Gastrocnemius medialis (tissue), 4 donors: ENCODE measurements around the gene CDH4. TPM values are rescaled to one million over a fixed set of nuclear protein-coding genes. Genes with fewer than 3 reads are reported as not detected.

ENCODE experiments used
- ATAC-seq, 2 donors: fragments of 150-250 bp; one replicate each; pipeline ENCODE4 v1.9.1; 2016
- DNase-seq, 2 donors: peaks; one replicate each; pipeline ENCODE4 v3.0.0-alpha.2; 2019
- H3K27ac ChIP-seq, 4 donors: fragments of 200-600 bp; sonication (generic); 1 replicate in 1 of 4; 2 replicates in 3 of 4; pipeline ENCODE4 v1.5.1; 2016 to 2018; ENCODE audit warnings: mild to moderate bottlenecking in 2 of 4, moderate library complexity in 1 of 4
- H3K27me3 ChIP-seq, 3 donors: fragments of 200-600 bp; sonication (generic) in 2 of 3; 1 replicate in 1 of 3; 2 replicates in 2 of 3; pipeline versions ENCODE4 v1.5.1 to v1.6.0; 2016 to 2019; ENCODE audit warnings: mild to moderate bottlenecking in 1 of 3, moderate library complexity in 1 of 3
- H3K36me3 ChIP-seq, 2 donors: fragments of 200-600 bp; sonication (generic) in 1 of 2; one replicate each; pipeline ENCODE4 v1.5.1; 2017 to 2018
- H3K4me1 ChIP-seq, 2 donors: fragments of 200-600 bp; sonication (generic) in 1 of 2; one replicate each; pipeline ENCODE4 v1.5.1; 2016 to 2017; ENCODE audit warnings: mild to moderate bottlenecking in 2 of 2
- H3K4me3 ChIP-seq, 4 donors: fragments of 200-600 bp; sonication (generic) in 3 of 4; 1 replicate in 1 of 4; 2 replicates in 3 of 4; pipeline ENCODE4 v1.5.1; 2016 to 2019; ENCODE audit warnings: mild to moderate bottlenecking in 2 of 4
- H3K9me3 ChIP-seq, 3 donors: fragments of 200-600 bp; sonication (generic) in 2 of 3; 1 replicate in 1 of 3; 2 replicates in 2 of 3; pipeline ENCODE4 v1.5.1; 2016 to 2019
- POLR2A ChIP-seq, 2 donors: fragments of 450-650 bp; IDR thresholded peaks; one replicate each; pipeline ENCODE4 v1.6.1; 2017; ENCODE audit warnings: antibody characterized with exemption in 2 of 2, mild to moderate bottlenecking in 2 of 2, moderate library complexity in 2 of 2
- in situ Hi-C, 4 donors: fragments of 200-750 bp; cut with MboI; loops; one replicate each; pipeline versions ENCODE4 v1.15.0 to v1.8.0; 2017; ENCODE audit warnings: low sequenced_read_pairs in 4 of 4
- intact Hi-C: fragments of 100-400 bp; cut with DNase I; formaldehyde crosslinking; loops from one replicate; pipeline ENCODE4 v1.15.1; 2023; ENCODE audit warnings: low total_unique reads
- total RNA-seq, 4 donors: library from RNA; depleted of rRNA; stranded (reverse); fragments of >200 nt; gene quantifications; one replicate each; pipeline versions ENCODE4 v1.1.0 to v1.2.3, GENCODE V29; 2016
- TF ChIP-seq, protein P1 (sequence below), 5 experiments: fragments of 450-650 bp in 3 of 5; fragments of 200-600 bp in 2 of 5; sonication (generic) in 2 of 5; IDR thresholded peaks in 4 of 5; conservative IDR thresholded peaks in 1 of 5; 1 replicate in 4 of 5; 2 replicates in 1 of 5; pipeline ENCODE4 v1.5.1; 2016 to 2019; ENCODE audit warnings: antibody characterized with exemption in 5 of 5, mild to moderate bottlenecking in 3 of 5, moderate library complexity in 3 of 5

Gene CDH4
- total RNA-seq, 4 donors from 2014 or later = 0.38 to 1.2 (median 0.86) TPM

DNA sequence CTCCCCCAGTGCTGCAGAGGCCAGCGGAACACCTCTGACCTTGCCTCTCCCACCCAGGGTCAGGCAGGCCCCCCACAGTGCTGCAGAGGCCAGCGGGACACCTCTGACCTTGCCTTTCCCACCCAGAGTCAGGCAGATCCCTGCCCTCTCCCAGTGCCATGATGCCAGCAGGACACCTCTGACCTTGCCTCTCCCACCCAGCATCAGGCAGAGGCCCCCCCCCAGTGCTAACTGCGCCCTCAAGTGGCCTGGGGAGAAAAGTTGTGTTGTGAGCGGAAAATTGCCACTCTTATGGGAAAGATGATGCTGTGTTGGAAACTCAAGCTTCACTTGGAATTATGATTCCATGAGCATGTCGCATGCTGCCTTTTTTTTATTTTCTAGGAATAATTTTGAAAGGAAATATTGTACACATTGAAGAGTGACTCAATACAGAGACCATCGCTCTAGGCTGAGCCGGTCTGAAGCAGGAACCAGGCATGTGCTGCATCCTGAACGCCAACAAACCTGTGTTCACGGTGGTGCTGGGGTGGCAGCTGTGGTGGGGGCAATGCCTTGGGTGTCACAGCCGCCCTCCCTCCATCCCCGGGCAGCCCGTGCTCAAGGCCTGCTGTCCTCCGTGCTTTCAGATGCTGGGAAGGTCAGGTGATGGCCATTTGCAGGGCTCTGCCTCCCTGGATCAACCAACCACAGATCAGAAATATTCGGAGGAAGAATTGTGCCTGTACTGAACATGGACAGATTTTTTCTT lies 98.6 kb downstream of the CDH4 start:
- in situ Hi-C loops = no loop called here
- H3K9me3 ChIP-seq = no peaks in the 10 kb centered on the region
- peaks cover 0 to 6% (median 4%) of the 10 kb centered on the region in 3 donors for H3K27me3 ChIP-seq
- no peaks in the 10 kb centered on the region for H3K36me3 ChIP-seq
- ATAC-seq = no peak
- no peaks in the 10 kb centered on the region for H3K4me1 ChIP-seq
- intact Hi-C loops = no loop called here
- TF ChIP-seq POLR2A (IDR thresholded peaks at IDR 0.05) = no peak
- TF ChIP-seq, protein P1, sequence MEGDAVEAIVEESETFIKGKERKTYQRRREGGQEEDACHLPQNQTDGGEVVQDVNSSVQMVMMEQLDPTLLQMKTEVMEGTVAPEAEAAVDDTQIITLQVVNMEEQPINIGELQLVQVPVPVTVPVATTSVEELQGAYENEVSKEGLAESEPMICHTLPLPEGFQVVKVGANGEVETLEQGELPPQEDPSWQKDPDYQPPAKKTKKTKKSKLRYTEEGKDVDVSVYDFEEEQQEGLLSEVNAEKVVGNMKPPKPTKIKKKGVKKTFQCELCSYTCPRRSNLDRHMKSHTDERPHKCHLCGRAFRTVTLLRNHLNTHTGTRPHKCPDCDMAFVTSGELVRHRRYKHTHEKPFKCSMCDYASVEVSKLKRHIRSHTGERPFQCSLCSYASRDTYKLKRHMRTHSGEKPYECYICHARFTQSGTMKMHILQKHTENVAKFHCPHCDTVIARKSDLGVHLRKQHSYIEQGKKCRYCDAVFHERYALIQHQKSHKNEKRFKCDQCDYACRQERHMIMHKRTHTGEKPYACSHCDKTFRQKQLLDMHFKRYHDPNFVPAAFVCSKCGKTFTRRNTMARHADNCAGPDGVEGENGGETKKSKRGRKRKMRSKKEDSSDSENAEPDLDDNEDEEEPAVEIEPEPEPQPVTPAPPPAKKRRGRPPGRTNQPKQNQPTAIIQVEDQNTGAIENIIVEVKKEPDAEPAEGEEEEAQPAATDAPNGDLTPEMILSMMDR (IDR thresholded peaks at IDR 0.05 in 4 of 5, conservative IDR thresholded peaks at IDR 0.05 in 1 of 5) = no peak
- no peak overlapping the region for H3K27ac ChIP-seq
- H3K4me3 ChIP-seq = no peak overlapping the region
- DNase-seq = no peak

DNA sequence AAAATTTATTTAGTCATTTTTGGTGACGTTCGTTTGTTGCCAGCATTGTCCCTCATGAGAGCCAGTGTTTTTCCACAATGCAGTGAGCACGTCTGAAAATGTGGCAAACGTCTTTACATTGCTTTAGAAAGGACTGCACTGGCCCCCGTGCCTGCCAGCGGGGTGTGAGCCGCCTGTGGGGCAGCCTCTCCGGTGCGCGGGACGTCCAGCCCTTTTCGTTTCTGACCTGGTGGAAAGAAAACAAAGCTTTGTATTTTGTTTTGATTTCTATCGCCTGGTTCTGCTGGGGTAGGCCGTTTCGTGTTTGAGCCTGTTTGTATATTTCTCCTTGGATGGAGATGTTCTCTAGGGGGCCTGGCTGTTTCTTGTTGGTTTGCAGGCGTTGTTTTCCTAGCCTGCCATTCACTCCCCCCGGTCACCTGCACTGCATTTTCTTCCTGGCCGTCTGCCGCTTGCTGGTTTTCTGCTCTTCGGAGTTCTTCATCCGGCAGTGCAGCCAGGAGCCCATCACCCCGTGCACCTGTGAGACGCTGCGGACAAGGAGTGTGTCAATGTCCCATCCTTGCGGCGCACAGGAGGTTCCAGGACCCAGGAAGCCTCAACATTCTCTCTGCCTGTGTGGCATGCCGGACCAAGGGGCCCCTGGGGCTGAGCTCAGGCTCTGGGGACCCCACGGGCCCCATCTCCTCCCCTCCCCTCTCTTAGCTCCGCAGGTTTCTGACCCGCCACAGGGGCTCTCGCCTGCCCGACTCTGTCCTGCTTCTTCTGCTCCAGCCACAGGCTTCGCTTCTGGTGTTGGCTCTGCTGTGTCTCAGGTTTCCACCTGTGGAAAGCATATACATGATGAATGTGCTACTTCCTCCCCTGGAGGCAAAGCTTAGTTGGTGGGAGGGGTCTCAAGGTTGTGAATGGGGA lies 100.5 kb downstream of the CDH4 start:
- Histone ChIP-seq H3K9me3 (no peaks in the 10 kb centered on the region), H3K27me3 (peaks cover 0 to 6% (median 4%) of the 10 kb centered on the region in 3 donors), H3K36me3 (no peaks in the 10 kb centered on the region), H3K4me3 (no peak overlapping the region), H3K27ac (no peak overlapping the region), H3K4me1 (no peaks in the 10 kb centered on the region)
- no peak for DNase-seq
- ATAC-seq = no peak
- TF ChIP-seq, protein P1 (IDR thresholded peaks at IDR 0.05 in 4 of 5, conservative IDR thresholded peaks at IDR 0.05 in 1 of 5) = no peak
- TF ChIP-seq POLR2A (IDR thresholded peaks at IDR 0.05) = no peak
- in situ Hi-C loops = no loop called here
- intact Hi-C loops = no loop called here

DNA sequence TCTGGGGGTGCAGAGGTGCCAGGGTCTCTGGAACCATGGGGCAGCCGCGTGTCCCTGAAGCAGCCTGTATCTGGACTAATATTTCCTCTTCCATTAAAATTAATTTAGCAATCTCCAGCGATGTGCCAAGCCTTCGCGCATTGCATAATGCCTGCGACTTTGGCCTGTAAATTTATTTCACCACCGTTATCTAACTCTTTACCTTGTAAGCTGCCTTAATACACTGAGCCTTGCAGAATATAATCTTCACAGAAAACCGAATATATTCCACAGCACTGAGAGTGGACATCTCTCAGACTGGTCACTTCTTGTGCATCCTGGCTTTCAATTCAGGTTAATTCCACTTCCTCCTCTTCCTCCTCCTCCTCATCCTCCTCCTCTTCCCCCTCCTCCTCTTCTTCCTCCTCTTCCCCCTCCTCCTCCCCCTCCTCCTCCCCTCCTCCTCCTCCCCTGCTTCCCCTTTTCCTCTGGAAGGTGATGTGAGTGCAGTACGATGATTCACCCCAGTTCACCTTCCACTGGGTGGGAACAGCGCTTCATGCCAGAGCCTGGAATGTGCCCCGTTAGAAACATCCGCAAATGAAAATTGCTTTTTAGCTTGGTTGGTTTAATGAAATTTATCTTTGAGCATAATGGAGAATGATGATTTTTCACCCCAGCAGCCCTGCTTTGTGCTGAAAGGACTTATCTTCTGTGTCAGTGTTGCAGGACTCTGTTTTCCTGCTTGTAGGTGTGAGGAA lies 101.4 kb downstream of the CDH4 start:
- no peaks in the 10 kb centered on the region for H3K4me1 ChIP-seq
- in situ Hi-C loops (no loop called here), intact Hi-C loops (no loop called here)
- H3K4me3 ChIP-seq = no peak overlapping the region
- DNase-seq (no peak), ATAC-seq (no peak)
- H3K36me3 ChIP-seq = no peaks in the 10 kb centered on the region
- TF ChIP-seq, protein P1 (IDR thresholded peaks at IDR 0.05 in 4 of 5, conservative IDR thresholded peaks at IDR 0.05 in 1 of 5) = no peak
- TF ChIP-seq POLR2A (IDR thresholded peaks at IDR 0.05) = no peak
- peaks cover 0 to 6% (median 4%) of the 10 kb centered on the region in 3 donors for H3K27me3 ChIP-seq
- H3K9me3 ChIP-seq = no peaks in the 10 kb centered on the region
- no peak overlapping the region for H3K27ac ChIP-seq

DNA sequence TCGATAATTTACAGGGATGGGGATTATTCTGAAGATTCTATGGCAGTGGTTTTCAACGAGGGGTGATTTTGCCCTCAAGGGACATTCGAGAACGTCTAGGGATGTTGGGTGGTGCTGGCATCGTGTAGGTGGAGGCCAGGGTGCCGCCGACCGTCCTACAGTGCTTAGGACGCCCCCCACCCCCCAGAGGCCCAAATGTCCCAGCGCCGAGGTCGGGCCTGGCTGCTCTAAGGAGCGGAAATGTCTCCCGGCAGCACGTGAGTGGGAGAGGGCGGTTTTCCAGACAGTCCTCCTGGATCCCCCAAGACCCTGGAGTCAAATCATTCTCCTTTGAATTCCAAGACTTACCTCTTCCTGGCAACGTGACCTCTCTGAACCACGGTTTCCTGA lies 101.9 kb downstream of the CDH4 start:
- in situ Hi-C loops (no loop called here), intact Hi-C loops (no loop called here)
- DNase-seq (no peak), ATAC-seq (no peak)
- H3K9me3 ChIP-seq = no peaks in the 10 kb centered on the region
- no peaks in the 10 kb centered on the region for H3K36me3 ChIP-seq
- no peak overlapping the region for H3K4me3 ChIP-seq
- peaks cover 0 to 6% (median 4%) of the 10 kb centered on the region in 3 donors for H3K27me3 ChIP-seq
- TF ChIP-seq, protein P1 (IDR thresholded peaks at IDR 0.05 in 4 of 5, conservative IDR thresholded peaks at IDR 0.05 in 1 of 5) = no peak
- TF ChIP-seq POLR2A (IDR thresholded peaks at IDR 0.05) = no peak
- H3K4me1 ChIP-seq = no peaks in the 10 kb centered on the region
- no peak overlapping the region for H3K27ac ChIP-seq
